NOMO-1 (cell line): Measurements from ENCODE around the gene CD300LG.
A peak's percentile ranks its signal among the peaks of the same experiment; 100 is the strongest.
"Not testable (repeated sequence)": the region's sequence is repeated elsewhere in the genome, so short reads cannot be mapped to it uniquely, and the experiment has no call there.

Experiments
- DNase-seq, 2 experiments: peaks; one replicate each; lab custom pipeline; 2025; ENCODE audit not compliant: unreplicated experiment in 2 of 2; lab: John Stamatoyannopoulos, UW

CD300LG gene

GRCh38 chr17:43846963-43847371, at the start of gene CD300LG:
Gene CD300LG (plus strand): TSS chr17:43847176. CDS start chr17:43847217, 41 bp downstream.
- DNase-seq: peak in 1 of 2 experiments; percentile 9

GRCh38 chr17:43798024-43798423, 49.0 kb upstream of the CD300LG start:
- DNase-seq: not testable (repeated sequence)

GRCh38 chr17:43799047-43799446, 47.9 kb upstream of the CD300LG start:
- no peak for DNase-seq

GRCh38 chr17:43800736-43801135, 46.2 kb upstream of the CD300LG start:
- DNase-seq: no peak

GRCh38 chr17:43801844-43802243, 45.1 kb upstream of the CD300LG start:
- DNase-seq: no peak

- DNase-seq: no peak
Measured at GRCh38 chr17:43803758-43804157, 43.2 kb upstream of the CD300LG start.

- no peak for DNase-seq
Measured at GRCh38 chr17:43805117-43805516, 41.9 kb upstream of the CD300LG start.

- DNase-seq: no peak
Measured at GRCh38 chr17:43808076-43808475, 38.9 kb upstream of the CD300LG start.

GRCh38 chr17:43809121-43809520, 37.9 kb upstream of the CD300LG start:
- no peak for DNase-seq

- no peak for DNase-seq
Measured at GRCh38 chr17:43810226-43810715, 36.7 kb upstream of the CD300LG start.

- no peak for DNase-seq
Measured at GRCh38 chr17:43810823-43811222, 36.2 kb upstream of the CD300LG start.

- no peak for DNase-seq
Measured at GRCh38 chr17:43812396-43813265, 34.3 kb upstream of the CD300LG start.

GRCh38 chr17:43813386-43813785, 33.6 kb upstream of the CD300LG start:
- no peak for DNase-seq

- DNase-seq: no peak
Measured at GRCh38 chr17:43814026-43814425, 33.0 kb upstream of the CD300LG start.

GRCh38 chr17:43814714-43815113, 32.3 kb upstream of the CD300LG start:
- no peak for DNase-seq

- no peak for DNase-seq
Measured at GRCh38 chr17:43816336-43817320, 30.3 kb upstream of the CD300LG start.

GRCh38 chr17:43817826-43818225, 29.1 kb upstream of the CD300LG start:
- no peak for DNase-seq

- DNase-seq: no peak
Measured at GRCh38 chr17:43818966-43819365, 28.0 kb upstream of the CD300LG start.

- DNase-seq: no peak
Measured at GRCh38 chr17:43820759-43821158, 26.2 kb upstream of the CD300LG start.

GRCh38 chr17:43822570-43823190, 24.3 kb upstream of the CD300LG start:
- DNase-seq: no peak
